ENCODE measurements around the gene METTL23. TPM values are rescaled to one million over a fixed set of nuclear protein-coding genes. Genes with fewer than 3 reads are reported as not detected.
"Not testable (repeated sequence)": the region's sequence is repeated elsewhere in the genome, so short reads cannot be mapped to it uniquely, and the experiment has no call there.

The METTL23 gene
- total RNA-seq, 3 donors from 2014 or later, result 22.5 to 30.4 (median 28.7) TPM

- no peaks in the 10 kb centered on the region for H3K9me3 ChIP-seq
- ATAC-seq, result no peak
- DNase-seq, result no peak
- no peak for TF ChIP-seq CTCF (IDR thresholded peaks at IDR 0.05)
- H3K4me1 ChIP-seq (ENCODE audit: low read depth), result peaks cover 16% of the 10 kb centered on the region
- peaks cover 38% of the 10 kb centered on the region for H3K36me3 ChIP-seq (ENCODE audit: low read depth)
- intact Hi-C loops (cut with DNase I, micrococcal nuclease), result no loop called here
- H3K4me3 ChIP-seq, result no peak overlapping the region
Measured at GRCh38 chr17:76720211-76720610, 6.4 kb upstream of the METTL23 start.

GRCh38 chr17:76720941-76721340, 5.7 kb upstream of the METTL23 start:
- H3K9me3 ChIP-seq, result no peaks in the 10 kb centered on the region
- peaks cover 38% of the 10 kb centered on the region for H3K36me3 ChIP-seq (ENCODE audit: low read depth)
- peaks cover 19% of the 10 kb centered on the region for H3K4me1 ChIP-seq (ENCODE audit: low read depth)
- ATAC-seq (no peak), DNase-seq (no peak)
- no peak overlapping the region for H3K4me3 ChIP-seq
- intact Hi-C loops (cut with DNase I, micrococcal nuclease), result no loop called here
- no peak for TF ChIP-seq CTCF (IDR thresholded peaks at IDR 0.05)

GRCh38 chr17:76721463-76721862, 5.2 kb upstream of the METTL23 start:
- Histone ChIP-seq H3K36me3 (ENCODE audit: low read depth) (peaks cover 38% of the 10 kb centered on the region), H3K9me3 (no peaks in the 10 kb centered on the region), H3K4me1 (ENCODE audit: low read depth) (peaks cover 19% of the 10 kb centered on the region), H3K4me3 (no peak overlapping the region)
- no peak for ATAC-seq
- intact Hi-C loops (cut with DNase I, micrococcal nuclease), result no loop called here
- no peak for TF ChIP-seq CTCF (IDR thresholded peaks at IDR 0.05)
- DNase-seq, result no peak

- intact Hi-C loops (cut with DNase I, micrococcal nuclease), result no loop called here
- no peak for DNase-seq
- Histone ChIP-seq H3K36me3 (ENCODE audit: low read depth) (peaks cover 35% of the 10 kb centered on the region), H3K4me3 (no peak overlapping the region), H3K4me1 (ENCODE audit: low read depth) (peaks cover 19% of the 10 kb centered on the region), H3K9me3 (no peaks in the 10 kb centered on the region)
- no peak for TF ChIP-seq CTCF (IDR thresholded peaks at IDR 0.05)
- ATAC-seq, result no peak
Measured at GRCh38 chr17:76722279-76722678, 4.4 kb upstream of the METTL23 start.

GRCh38 chr17:76722977-76723376, 3.7 kb upstream of the METTL23 start:
- DNase-seq; H3K9me3 ChIP-seq; intact Hi-C loops (cut with DNase I, micrococcal nuclease); ATAC-seq; H3K4me3 ChIP-seq: not testable (repeated sequence)
- Histone ChIP-seq H3K36me3 (ENCODE audit: low read depth) (peaks cover 34% of the 10 kb centered on the region), H3K4me1 (ENCODE audit: low read depth) (peaks cover 24% of the 10 kb centered on the region)

- DNase-seq, result no peak
- Histone ChIP-seq H3K4me1 (ENCODE audit: low read depth) (peaks cover 27% of the 10 kb centered on the region), H3K36me3 (ENCODE audit: low read depth) (peaks cover 27% of the 10 kb centered on the region), H3K4me3 (no peak overlapping the region), H3K9me3 (no peaks in the 10 kb centered on the region)
- no peak for ATAC-seq
- no peak for TF ChIP-seq CTCF (IDR thresholded peaks at IDR 0.05)
- intact Hi-C loops (cut with DNase I, micrococcal nuclease), result no loop called here
Measured at GRCh38 chr17:76723812-76724211, 2.8 kb upstream of the METTL23 start.
